GM23338 (cell line): ENCODE data around the gene ARHGAP10. TPM values are rescaled to one million over a fixed set of nuclear protein-coding genes. Genes with fewer than 3 reads are reported as not detected.

Experiments used
- ATAC-seq: fragments of 200-7000 bp; cut with Tn5 transposase; 3 replicates; pipeline ENCODE4 v1.9.1; 2020
- DNase-seq: peaks from one replicate; pipeline ENCODE4 v3.0.0-alpha.2; 2015; ENCODE audit warnings: low spot score
- H2AFZ ChIP-seq: fragments of 200-600 bp; sonication (generic); 2 replicates; pipeline ENCODE4 v1.8.0; 2016; ENCODE audit warnings: antibody characterized with exemption, mild to moderate bottlenecking, moderate library complexity
- H3F3A ChIP-seq: fragments of 200-600 bp; sonication (generic); replicated peaks from 2 replicates; pipeline ENCODE4 v1.8.0; 2017; ENCODE audit warnings: antibody characterized with exemption, mixed run types, low read depth
- H3K27ac ChIP-seq: fragments of 200-600 bp; sonication (generic); 2 replicates; pipeline ENCODE4 v1.6.1; 2016; ENCODE audit warnings: low read depth
- H3K27me3 ChIP-seq: fragments of 200-600 bp; sonication (generic); 2 replicates; pipeline ENCODE4 v1.8.0; 2016; ENCODE audit warnings: mild to moderate bottlenecking, mixed run types, moderate library complexity; ENCODE audit not compliant: insufficient read depth
- H3K36me3 ChIP-seq: fragments of 200-600 bp; sonication (generic); 2 replicates; pipeline ENCODE4 v1.8.0; 2016; ENCODE audit warnings: mild to moderate bottlenecking; ENCODE audit not compliant: insufficient read depth
- H3K4me1 ChIP-seq: fragments of 200-600 bp; sonication (generic); 2 replicates; pipeline ENCODE4 v1.8.0; 2016; ENCODE audit warnings: mild to moderate bottlenecking, moderate library complexity; ENCODE audit not compliant: insufficient read depth
- H3K4me2 ChIP-seq: fragments of 200-600 bp; sonication (generic); 2 replicates; pipeline ENCODE4 v1.7.1; 2017; ENCODE audit warnings: mixed run types
- H3K4me3 ChIP-seq: fragments of 200-600 bp; sonication (generic); 2 replicates; pipeline ENCODE4 v1.6.1; 2016; ENCODE audit warnings: mixed run types
- H3K79me2 ChIP-seq: fragments of 200-600 bp; sonication (generic); replicated peaks from 2 replicates; pipeline ENCODE4 v1.8.0; 2017; ENCODE audit warnings: mild to moderate bottlenecking; ENCODE audit not compliant: insufficient read depth
- H3K9me2 ChIP-seq: fragments of 200-600 bp; sonication (generic); 2 replicates; pipeline ENCODE4 v1.8.0; 2017; ENCODE audit not compliant: insufficient read depth
- H4K20me1 ChIP-seq: fragments of 200-600 bp; sonication (generic); replicated peaks from 2 replicates; pipeline ENCODE4 v1.8.0; 2017; ENCODE audit warnings: mild to moderate bottlenecking; ENCODE audit not compliant: insufficient read depth
- H3K27ac Mint-ChIP-seq: 2 replicates; pipeline ENCODE4 v1.8.0; 2020; ENCODE audit warnings: inconsistent platforms, mild to moderate bottlenecking, moderate library complexity, mixed read lengths
- H3K27me3 Mint-ChIP-seq: 3 replicates; pipeline ENCODE4 v1.8.0; 2022; ENCODE audit warnings: low read depth, mild to moderate bottlenecking, moderate library complexity, mixed read lengths, inconsistent platforms; ENCODE audit not compliant: insufficient read depth, poor library complexity
- H3K36me3 Mint-ChIP-seq: 3 replicates; pipeline ENCODE4 v1.8.0; 2021; ENCODE audit warnings: low read depth, mild to moderate bottlenecking, inconsistent platforms, moderate library complexity, mixed read lengths
- H3K4me1 Mint-ChIP-seq: 3 replicates; pipeline ENCODE4 v1.8.0; 2020; ENCODE audit warnings: mild to moderate bottlenecking, inconsistent platforms, mixed read lengths
- H3K4me3 Mint-ChIP-seq: 3 replicates; pipeline ENCODE4 v1.8.0; 2021; ENCODE audit warnings: moderate library complexity, mild to moderate bottlenecking, inconsistent platforms, mixed read lengths
- H3K9me3 Mint-ChIP-seq: 3 replicates; pipeline ENCODE4 v1.8.0; 2020; ENCODE audit warnings: moderate library complexity, mild to moderate bottlenecking, inconsistent platforms, mixed read lengths
- CTCF ChIP-seq, 2 experiments: fragments of 200-600 bp in 1 of 2; sonication (generic) in 1 of 2; conservative IDR thresholded peaks; 2 replicates each; pipeline versions ENCODE4 v1.5.1 to v1.6.1; 2016 to 2017; ENCODE audit warnings: antibody characterized with exemption in 2 of 2, low read depth in 2 of 2, mild to moderate bottlenecking in 2 of 2, moderate library complexity in 1 of 2
- EZH2 ChIP-seq: fragments of 200-600 bp; sonication (generic); IDR thresholded peaks from one replicate; pipeline ENCODE4 v1.8.0; 2017; ENCODE audit warnings: antibody characterized with exemption, mild to moderate bottlenecking, low read depth; ENCODE audit not compliant: unreplicated experiment
- EZH2phosphoT487 ChIP-seq: fragments of 200-600 bp; sonication (generic); IDR thresholded peaks from one replicate; pipeline ENCODE4 v1.8.1; 2018; ENCODE audit warnings: antibody characterized with exemption; ENCODE audit not compliant: unreplicated experiment
- NANOG ChIP-seq: IDR thresholded peaks from 2 replicates; pipeline ENCODE4 v1.6.1; 2016; ENCODE audit warnings: antibody characterized with exemption, borderline replicate concordance
- REST ChIP-seq: IDR thresholded peaks from one replicate; pipeline ENCODE4 v1.6.1; 2018; ENCODE audit warnings: antibody characterized with exemption; ENCODE audit not compliant: unreplicated experiment
- STAT1 ChIP-seq: IDR thresholded peaks from one replicate; pipeline ENCODE4 v1.6.1; 2016; ENCODE audit warnings: antibody characterized with exemption; ENCODE audit not compliant: unreplicated experiment
- ZNF462 ChIP-seq: fragments of 250-450 bp; sonication (Bioruptor Pico); IDR thresholded peaks from 2 replicates; pipeline ENCODE4 v1.5.0; 2020; ENCODE audit warnings: mild to moderate bottlenecking, moderate library complexity
- polyA plus RNA-seq: library from polyadenylated mRNA; unstranded; fragments of >200 nt; fragmentation: Nextera tagmentation; extraction: Ambion mirVana; gene quantifications from 2 replicates; pipeline ENCODE4 v1.2.1, GENCODE V29; 2016
- total RNA-seq: library from RNA; depleted of rRNA; stranded (reverse); fragments of >200 nt; shearing (Covaris generic); gene quantifications from 2 replicates; pipeline ENCODE4 v1.2.3, GENCODE V29; 2014

The ARHGAP10 gene
- total and polyA plus RNA-seq, 2 experiments from 2014 or later: 5.1 to 6.3 TPM

- Histone ChIP-seq H4K20me1 (0 out of 2 replicates have a peak, but pooled peaks cover 3% of the 10 kb centered on the region), H3K4me1 (no peaks in the 10 kb centered on the region), H3F3A (no peaks in the 10 kb centered on the region), H3K27me3 (no peaks in the 10 kb centered on the region), H3K79me2 (no peaks in the 10 kb centered on the region), H3K9me2 (no peaks in the 10 kb centered on the region), H3K36me3 (no peaks in the 10 kb centered on the region), H3K27ac (no peak overlapping the region), H3K4me3 (no peak overlapping the region), H2AFZ (no peak overlapping the region), H3K4me2 (no peak overlapping the region)
- no peak overlapping the region for H3K4me3 Mint-ChIP-seq
- H3K36me3 Mint-ChIP-seq: no peaks in the 10 kb centered on the region
- TF ChIP-seq EZH2: no peak
- TF ChIP-seq EZH2phosphoT487: no peak
- no peak for TF ChIP-seq ZNF462 (CRISPR knock-in tag)
- TF ChIP-seq NANOG: no peak
- no peak for TF ChIP-seq REST
- no peak for TF ChIP-seq CTCF (conservative IDR thresholded peaks at IDR 0.05; ENCODE audit: low read depth in 2 of 2)
- TF ChIP-seq STAT1: no peak
- H3K4me1 Mint-ChIP-seq: peaks cover 2% of the 10 kb centered on the region; the same call in 2 of the 3 replicates
- no peaks in the 10 kb centered on the region for H3K9me3 Mint-ChIP-seq
- DNase-seq (no peak), ATAC-seq (no peak)
- H3K27ac Mint-ChIP-seq: no peak overlapping the region
- no peaks in the 10 kb centered on the region for H3K27me3 Mint-ChIP-seq
Measured at GRCh38 chr4:147760176-147760575, 28.3 kb downstream of the ARHGAP10 start.
